BLaER1 (cell line): ENCODE results near the gene EFCAB6.

Source experiments
- H3K27ac ChIP-seq: shearing (Covaris generic); formaldehyde crosslinking; 2 replicates; pipeline ENCODE4 v1.8.1; 2022
- H3K27me3 ChIP-seq: shearing (Covaris generic); formaldehyde crosslinking; 2 replicates; pipeline ENCODE4 v1.8.1; 2022
- H3K36me3 ChIP-seq: shearing (Covaris generic); formaldehyde crosslinking; 2 replicates; pipeline ENCODE4 v1.8.1; 2022
- H3K4me1 ChIP-seq: shearing (Covaris generic); formaldehyde crosslinking; 2 replicates; pipeline ENCODE4 v1.8.1; 2022
- H3K4me2 ChIP-seq: shearing (Covaris generic); formaldehyde crosslinking; 2 replicates; pipeline ENCODE4 v1.8.1; 2022
- H3K4me3 ChIP-seq: shearing (Covaris generic); formaldehyde crosslinking; 2 replicates; pipeline ENCODE4 v1.8.1; 2022
- H3K9ac ChIP-seq: shearing (Covaris generic); formaldehyde crosslinking; 2 replicates; pipeline ENCODE4 v1.8.1; 2022
- H3K9me3 ChIP-seq: shearing (Covaris generic); formaldehyde crosslinking; 2 replicates; pipeline ENCODE4 v1.8.1; 2022
- H4K20me1 ChIP-seq: shearing (Covaris generic); formaldehyde crosslinking; 2 replicates; pipeline ENCODE4 v1.8.1; 2022
- Cebpa-rat ChIP-seq: shearing (Covaris generic); IDR thresholded peaks from 2 replicates; pipeline ENCODE4 v1.8.1; 2022

Gene EFCAB6

GRCh38 chr22:43570531-43571165 is 241.5 kb downstream of the EFCAB6 start:
- Histone ChIP-seq H3K36me3 (no peaks in the 10 kb centered on the region), H3K9ac (no peak overlapping the region), H3K4me1 (no peaks in the 10 kb centered on the region), H3K27ac (no peak overlapping the region), H3K27me3 (no peaks in the 10 kb centered on the region), H3K9me3 (no peaks in the 10 kb centered on the region), H4K20me1 (no peaks in the 10 kb centered on the region), H3K4me2 (no peak overlapping the region), H3K4me3 (no peak overlapping the region)
- no peak for TF ChIP-seq Cebpa-rat

- H3K9ac ChIP-seq, result no peak overlapping the region
- no peaks in the 10 kb centered on the region for H3K36me3 ChIP-seq
- no peaks in the 10 kb centered on the region for H3K9me3 ChIP-seq
- H3K4me3 ChIP-seq, result no peak overlapping the region
- no peaks in the 10 kb centered on the region for H3K4me1 ChIP-seq
- no peak for TF ChIP-seq Cebpa-rat
- H3K27me3 ChIP-seq, result no peaks in the 10 kb centered on the region
- no peaks in the 10 kb centered on the region for H4K20me1 ChIP-seq
- no peak overlapping the region for H3K4me2 ChIP-seq
- no peak overlapping the region for H3K27ac ChIP-seq
Observed at GRCh38 chr22:43569111-43569510, 243.0 kb downstream of the EFCAB6 start.

DNA sequence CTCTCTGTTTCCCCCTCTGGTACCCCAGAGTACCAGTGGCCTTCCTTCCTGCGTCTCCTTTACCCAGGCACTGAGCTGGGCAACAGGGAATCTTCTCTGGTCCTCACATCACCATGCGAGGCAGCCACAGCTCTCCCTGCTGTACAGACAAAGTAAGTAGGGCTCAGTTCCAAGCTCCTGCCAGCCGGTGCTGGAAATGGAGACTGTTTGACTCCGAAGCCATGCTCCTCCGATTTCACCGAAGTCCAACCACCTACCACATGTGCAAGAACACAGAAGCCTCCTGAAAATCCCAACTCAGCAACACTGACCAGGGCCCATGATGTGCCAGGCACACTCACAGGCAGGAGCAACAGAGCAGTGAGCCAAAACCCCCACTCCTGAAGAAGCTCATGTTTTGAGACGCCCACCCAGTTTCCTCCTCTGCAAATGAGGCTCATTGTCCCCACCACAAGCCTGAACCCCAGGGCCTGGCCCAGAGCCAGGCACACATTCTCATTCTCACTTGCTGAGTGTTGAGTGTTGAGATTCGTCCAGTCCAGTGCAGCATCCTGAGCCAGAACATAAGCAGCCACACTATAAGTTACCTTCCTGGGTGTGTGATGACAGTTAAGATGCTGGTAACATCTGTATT is 244.3 kb downstream of the EFCAB6 start:
- Histone ChIP-seq H4K20me1 (no peaks in the 10 kb centered on the region), H3K4me3 (no peak overlapping the region), H3K4me1 (no peaks in the 10 kb centered on the region), H3K27ac (no peak overlapping the region), H3K9ac (no peak overlapping the region), H3K36me3 (no peaks in the 10 kb centered on the region), H3K27me3 (no peaks in the 10 kb centered on the region), H3K4me2 (no peak overlapping the region), H3K9me3 (no peaks in the 10 kb centered on the region)
- TF ChIP-seq Cebpa-rat, result no peak

DNA sequence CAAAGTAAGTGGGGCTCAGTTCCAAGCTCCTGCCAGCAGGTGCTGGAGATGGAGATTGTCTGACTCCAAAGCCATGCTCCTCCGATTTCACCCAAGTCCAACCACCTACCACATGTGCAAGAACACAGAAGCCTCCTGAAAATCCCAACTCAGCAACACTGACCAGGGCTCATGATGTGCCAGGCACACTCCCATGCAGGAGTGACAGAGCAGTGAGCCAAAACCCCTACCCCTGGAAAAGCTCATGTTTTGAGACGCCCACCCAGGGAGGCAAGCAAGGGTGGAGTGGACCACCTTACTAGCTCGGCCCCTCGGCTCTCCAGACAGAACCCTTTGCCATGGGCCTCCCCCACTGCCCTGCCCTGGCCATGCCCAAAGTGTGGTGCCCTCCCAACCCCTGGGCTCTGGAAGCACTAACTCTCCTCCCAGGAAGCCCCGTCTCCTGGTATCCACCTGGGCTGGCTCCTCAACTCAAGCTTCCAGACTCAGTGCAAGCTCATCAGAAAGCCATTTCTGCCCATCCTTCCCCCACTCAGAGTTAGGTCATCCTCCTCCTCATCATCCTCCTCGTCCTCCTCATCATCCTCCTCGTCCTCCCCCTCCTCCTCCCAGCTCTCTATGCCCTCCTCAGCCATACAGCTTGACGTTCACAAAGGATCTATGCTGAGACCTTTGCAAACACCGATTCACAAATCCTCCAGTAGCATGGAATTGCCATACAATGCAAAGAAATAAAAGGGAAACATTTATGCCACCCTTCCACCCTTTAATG is 245.4 kb downstream of the EFCAB6 start:
- Histone ChIP-seq H3K9me3 (no peaks in the 10 kb centered on the region), H3K4me2 (no peak overlapping the region), H3K9ac (no peak overlapping the region), H4K20me1 (no peaks in the 10 kb centered on the region), H3K27me3 (no peaks in the 10 kb centered on the region), H3K27ac (no peak overlapping the region), H3K36me3 (no peaks in the 10 kb centered on the region), H3K4me3 (no peak overlapping the region), H3K4me1 (peaks cover 1% of the 10 kb centered on the region)
- TF ChIP-seq Cebpa-rat, result no peak

DNA sequence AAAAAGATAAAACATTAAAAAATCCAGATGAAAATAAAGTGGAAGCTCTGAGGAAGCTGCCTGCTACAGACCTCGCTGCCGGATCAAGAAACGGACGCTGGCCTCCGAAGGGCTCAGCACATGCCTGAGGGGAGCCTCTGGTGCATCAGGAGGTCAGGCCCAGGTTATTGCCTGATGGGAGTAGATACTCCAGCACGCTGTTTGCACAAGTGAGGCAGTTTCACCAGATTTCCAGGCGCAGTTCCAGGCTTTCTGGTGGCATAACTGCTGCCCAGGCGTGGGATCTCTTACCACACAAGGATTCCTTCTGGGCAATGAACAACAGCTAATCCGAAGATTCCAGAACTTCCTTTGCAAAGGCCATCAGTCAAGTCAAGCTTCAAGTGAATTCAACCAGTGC is 246.1 kb downstream of the EFCAB6 start:
- no peaks in the 10 kb centered on the region for H4K20me1 ChIP-seq
- H3K36me3 ChIP-seq, result no peaks in the 10 kb centered on the region
- no peak overlapping the region for H3K4me3 ChIP-seq
- H3K9ac ChIP-seq, result no peak overlapping the region
- TF ChIP-seq Cebpa-rat, result no peak
- H3K27me3 ChIP-seq, result no peaks in the 10 kb centered on the region
- peaks cover 9% of the 10 kb centered on the region for H3K4me1 ChIP-seq
- no peaks in the 10 kb centered on the region for H3K9me3 ChIP-seq
- H3K27ac ChIP-seq, result no peak overlapping the region
- H3K4me2 ChIP-seq, result no peak overlapping the region

DNA sequence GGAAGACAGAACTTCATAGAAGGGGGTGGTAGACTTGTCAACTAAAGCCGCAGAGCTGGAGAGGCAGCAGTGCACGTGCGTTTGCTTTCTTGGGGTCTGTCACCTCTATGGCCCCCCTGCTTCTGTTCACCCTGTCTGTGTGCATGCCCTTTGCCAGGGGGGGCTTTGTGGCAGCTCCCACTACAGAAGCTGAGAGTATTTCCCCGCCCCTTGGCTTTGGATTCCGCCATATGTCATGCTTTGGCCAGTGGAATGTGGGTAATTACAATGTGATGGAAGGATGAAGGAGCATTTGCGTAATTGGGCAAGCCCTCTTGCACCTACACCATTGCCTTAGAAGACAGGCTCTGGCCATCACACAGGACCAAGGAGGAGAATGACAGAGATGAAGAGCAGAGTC is 247.2 kb downstream of the EFCAB6 start:
- H3K9me3 ChIP-seq, result no peaks in the 10 kb centered on the region
- no peaks in the 10 kb centered on the region for H3K27me3 ChIP-seq
- no peaks in the 10 kb centered on the region for H4K20me1 ChIP-seq
- no peak overlapping the region for H3K4me2 ChIP-seq
- no peak for TF ChIP-seq Cebpa-rat
- H3K4me3 ChIP-seq, result no peak overlapping the region
- no peaks in the 10 kb centered on the region for H3K36me3 ChIP-seq
- no peak overlapping the region for H3K27ac ChIP-seq
- H3K9ac ChIP-seq, result no peak overlapping the region
- H3K4me1 ChIP-seq, result peaks cover 13% of the 10 kb centered on the region

GRCh38 chr22:43563571-43563970 is 248.5 kb downstream of the EFCAB6 start:
- Histone ChIP-seq H3K27me3 (no peaks in the 10 kb centered on the region), H3K4me3 (no peak overlapping the region), H4K20me1 (no peaks in the 10 kb centered on the region), H3K27ac (no peak overlapping the region), H3K4me2 (no peak overlapping the region), H3K9me3 (peaks cover 3% of the 10 kb centered on the region; the same call in 1 of the 2 replicates), H3K4me1 (peaks cover 13% of the 10 kb centered on the region), H3K9ac (no peak overlapping the region), H3K36me3 (no peaks in the 10 kb centered on the region)
- no peak for TF ChIP-seq Cebpa-rat

GRCh38 chr22:43562843-43563242 is 249.3 kb downstream of the EFCAB6 start:
- peaks cover 9% of the 10 kb centered on the region; the same call in 1 of the 2 replicates for H3K9me3 ChIP-seq
- TF ChIP-seq Cebpa-rat, result no peak
- H4K20me1 ChIP-seq, result no peaks in the 10 kb centered on the region
- H3K9ac ChIP-seq, result no peak overlapping the region
- H3K4me1 ChIP-seq, result peaks cover 13% of the 10 kb centered on the region
- no peaks in the 10 kb centered on the region for H3K27me3 ChIP-seq
- H3K36me3 ChIP-seq, result no peaks in the 10 kb centered on the region
- H3K27ac ChIP-seq, result no peak overlapping the region
- no peak overlapping the region for H3K4me3 ChIP-seq
- H3K4me2 ChIP-seq, result no peak overlapping the region

GRCh38 chr22:43561415-43562178 is 250.5 kb downstream of the EFCAB6 start:
- Histone ChIP-seq H3K4me3 (no peak overlapping the region), H3K36me3 (no peaks in the 10 kb centered on the region), H3K4me2 (peak overlapping the region; percentile 5), H3K4me1 (peaks cover 13% of the 10 kb centered on the region), H4K20me1 (no peaks in the 10 kb centered on the region), H3K27me3 (no peaks in the 10 kb centered on the region), H3K27ac (no peak overlapping the region), H3K9ac (no peak overlapping the region), H3K9me3 (peaks cover 9% of the 10 kb centered on the region; the same call in 1 of the 2 replicates)
- no peak for TF ChIP-seq Cebpa-rat
